ENCODE measurements around the gene PLA2G10.

DNA sequence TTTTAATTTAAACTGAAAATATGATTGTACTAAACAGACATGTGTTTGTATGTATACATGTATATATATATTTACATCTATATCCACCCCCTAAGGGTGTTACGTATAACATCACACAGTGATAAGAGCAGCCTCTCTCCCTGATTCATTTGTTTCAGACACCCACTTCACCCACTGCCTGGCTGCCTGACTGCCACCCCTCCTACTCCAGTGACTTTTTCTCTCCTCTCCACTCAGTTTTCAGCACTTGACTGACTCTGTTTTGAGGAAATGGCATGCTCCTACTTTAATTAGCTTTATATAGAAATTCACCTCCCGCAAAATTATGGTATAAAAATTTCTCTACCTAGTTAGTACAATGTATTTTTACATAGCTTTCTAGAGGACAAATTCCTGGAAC lies 41.4 kb downstream of the PLA2G10 start:
- no peak for TF ChIP-seq EP300 (IDR thresholded peaks at IDR 0.05; ENCODE audit: borderline replicate concordance)
- no peak for TF ChIP-seq YY1 (IDR thresholded peaks at IDR 0.05; ENCODE audit: low read depth)
- no peak for TF ChIP-seq CREB1 (IDR thresholded peaks at IDR 0.05; ENCODE audit: low read depth)
- no peak for TF ChIP-seq REST (IDR thresholded peaks at IDR 0.05; ENCODE audit: low read depth)
- TF ChIP-seq RAD21 (IDR thresholded peaks at IDR 0.05; ENCODE audit: low read depth) = no peak
- no peak for TF ChIP-seq TCF12 (IDR thresholded peaks at IDR 0.05; ENCODE audit: low read depth)
- TF ChIP-seq FOXM1 (IDR thresholded peaks at IDR 0.05; ENCODE audit: borderline replicate concordance, low read depth) = no peak
- no peak for TF ChIP-seq EGR1 (IDR thresholded peaks at IDR 0.05)
- TF ChIP-seq NFIC (IDR thresholded peaks at IDR 0.05) = no peak
- no peak for TF ChIP-seq ZBTB7A (IDR thresholded peaks at IDR 0.05; ENCODE audit: low read depth)
- no peak for TF ChIP-seq TEAD4 (IDR thresholded peaks at IDR 0.05)
- TF ChIP-seq TAF1 (IDR thresholded peaks at IDR 0.05; ENCODE audit: low read depth) = no peak
